Ascending aorta (tissue), 2 donors: ENCODE results near the gene TH. TPM values are rescaled to one million over a fixed set of nuclear protein-coding genes. Genes with fewer than 3 reads are reported as not detected.

Experiments
- DNase-seq, 2 donors: peaks; one replicate each; pipeline ENCODE4 v3.0.0-alpha.2; 2019; ENCODE audit warnings: low spot score in 2 of 2
- H3K27ac ChIP-seq, 2 donors: fragments of 200-600 bp; sonication (generic); one replicate each; pipeline ENCODE4 v1.5.1; 2016 to 2017; ENCODE audit warnings: mild to moderate bottlenecking in 1 of 2
- H3K27me3 ChIP-seq: fragments of 200-600 bp; sonication (generic); one replicate; pipeline ENCODE4 v1.5.1; 2017
- H3K36me3 ChIP-seq, 2 donors: fragments of 200-600 bp; sonication (generic); one replicate each; pipeline ENCODE4 v1.5.1; 2016
- H3K4me1 ChIP-seq, 2 donors: fragments of 200-600 bp; sonication (generic); one replicate each; pipeline ENCODE4 v1.5.1; 2016 to 2017; ENCODE audit warnings: mild to moderate bottlenecking in 1 of 2
- H3K4me3 ChIP-seq, 2 donors: fragments of 200-600 bp; sonication (generic); one replicate each; pipeline ENCODE4 v1.5.1; 2016 to 2017; ENCODE audit warnings: mild to moderate bottlenecking in 1 of 2
- H3K9me3 ChIP-seq, 2 donors: fragments of 200-600 bp; sonication (generic); one replicate each; pipeline ENCODE4 v1.5.1; 2016
- intact Hi-C: fragments of 100-400 bp; cut with DNase I; formaldehyde crosslinking; loops from one replicate; pipeline ENCODE4 v1.15.1; 2023
- total RNA-seq: library from RNA; depleted of rRNA; stranded (reverse); fragments of >200 nt; gene quantifications from one replicate; pipeline ENCODE4 v1.1.0, GENCODE V29; 2016
- TF ChIP-seq, protein P1 (sequence below), 3 experiments: fragments of 200-600 bp in 2 of 3; fragments of 450-650 bp in 1 of 3; sonication (generic) in 2 of 3; IDR thresholded peaks; one replicate each; pipeline ENCODE4 v1.5.1; 2016 to 2019; ENCODE audit warnings: antibody characterized with exemption in 3 of 3, mild to moderate bottlenecking in 1 of 3, moderate library complexity in 1 of 3

TH gene
- total RNA-seq, 1 donor from 2014 or later: not detected

DNA sequence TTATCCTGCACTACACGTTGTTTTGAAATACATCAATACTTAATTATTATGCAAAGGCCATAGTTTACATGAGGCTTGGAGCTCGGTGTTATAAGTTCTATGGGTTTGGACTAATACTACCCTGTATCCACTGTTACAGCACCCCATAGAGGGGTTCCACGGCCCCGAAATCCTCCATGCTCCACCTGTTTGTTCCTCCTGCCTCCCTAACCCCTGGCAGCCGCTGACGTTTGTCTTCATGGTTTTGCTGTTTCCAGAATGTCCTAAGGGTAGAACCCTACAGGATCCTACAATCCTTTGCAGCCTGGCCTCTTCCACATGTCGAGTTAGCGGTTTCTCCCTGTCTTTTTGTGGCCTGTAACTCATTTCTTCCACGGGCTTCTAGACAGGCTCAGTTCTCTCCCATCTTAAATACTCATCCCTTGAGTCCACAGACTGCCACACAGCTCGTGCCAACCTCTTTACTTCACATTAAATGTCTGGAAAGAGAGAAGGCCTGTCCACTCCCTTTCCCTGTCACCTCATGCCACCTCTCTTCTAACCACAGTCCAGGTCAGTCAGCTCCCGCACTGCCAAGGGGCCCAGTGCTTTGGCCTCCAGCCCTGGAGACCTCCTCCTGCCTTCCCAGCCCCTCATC is 42.4 kb upstream of the TH start:
- intact Hi-C loops: no loop called here
- H3K4me3 ChIP-seq: no peak overlapping the region
- DNase-seq: no peak
- no peaks in the 10 kb centered on the region for H3K27me3 ChIP-seq
- no peaks in the 10 kb centered on the region for H3K9me3 ChIP-seq
- TF ChIP-seq, protein P1, sequence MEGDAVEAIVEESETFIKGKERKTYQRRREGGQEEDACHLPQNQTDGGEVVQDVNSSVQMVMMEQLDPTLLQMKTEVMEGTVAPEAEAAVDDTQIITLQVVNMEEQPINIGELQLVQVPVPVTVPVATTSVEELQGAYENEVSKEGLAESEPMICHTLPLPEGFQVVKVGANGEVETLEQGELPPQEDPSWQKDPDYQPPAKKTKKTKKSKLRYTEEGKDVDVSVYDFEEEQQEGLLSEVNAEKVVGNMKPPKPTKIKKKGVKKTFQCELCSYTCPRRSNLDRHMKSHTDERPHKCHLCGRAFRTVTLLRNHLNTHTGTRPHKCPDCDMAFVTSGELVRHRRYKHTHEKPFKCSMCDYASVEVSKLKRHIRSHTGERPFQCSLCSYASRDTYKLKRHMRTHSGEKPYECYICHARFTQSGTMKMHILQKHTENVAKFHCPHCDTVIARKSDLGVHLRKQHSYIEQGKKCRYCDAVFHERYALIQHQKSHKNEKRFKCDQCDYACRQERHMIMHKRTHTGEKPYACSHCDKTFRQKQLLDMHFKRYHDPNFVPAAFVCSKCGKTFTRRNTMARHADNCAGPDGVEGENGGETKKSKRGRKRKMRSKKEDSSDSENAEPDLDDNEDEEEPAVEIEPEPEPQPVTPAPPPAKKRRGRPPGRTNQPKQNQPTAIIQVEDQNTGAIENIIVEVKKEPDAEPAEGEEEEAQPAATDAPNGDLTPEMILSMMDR (IDR thresholded peaks at IDR 0.05): no peak
- H3K36me3 ChIP-seq: no peaks in the 10 kb centered on the region
- H3K4me1 ChIP-seq: no peaks in the 10 kb centered on the region
- H3K27ac ChIP-seq: no peak overlapping the region

DNA sequence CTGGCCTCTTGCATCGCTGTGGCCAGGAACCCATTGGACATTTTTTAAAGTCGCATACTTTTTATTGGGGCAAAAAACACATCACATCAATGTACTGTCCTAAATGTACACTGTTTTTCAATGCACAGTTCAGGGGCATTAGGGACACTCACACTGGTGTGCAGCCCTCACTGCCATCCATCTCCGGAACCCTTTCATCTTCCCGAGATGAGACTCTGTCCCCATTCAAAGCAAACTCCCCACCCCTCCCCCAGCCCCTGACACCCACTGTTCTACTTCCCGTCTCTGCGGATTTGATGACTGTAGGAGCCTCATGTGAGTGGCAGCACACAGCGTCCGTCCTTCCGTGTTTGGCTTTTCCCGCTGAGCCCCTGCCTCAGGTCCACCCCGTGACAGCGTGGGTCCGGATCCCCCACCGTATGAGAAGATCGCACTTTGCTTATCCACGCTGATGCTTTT is 41.8 kb upstream of the TH start:
- H3K4me3 ChIP-seq: no peak overlapping the region
- no peaks in the 10 kb centered on the region for H3K27me3 ChIP-seq
- TF ChIP-seq, protein P1 (IDR thresholded peaks at IDR 0.05): no peak
- intact Hi-C loops: no loop called here
- H3K4me1 ChIP-seq: no peaks in the 10 kb centered on the region
- DNase-seq: peak in 1 of 2 donors; percentile 59
- H3K27ac ChIP-seq: no peak overlapping the region
- H3K36me3 ChIP-seq: no peaks in the 10 kb centered on the region
- H3K9me3 ChIP-seq: no peaks in the 10 kb centered on the region

DNA sequence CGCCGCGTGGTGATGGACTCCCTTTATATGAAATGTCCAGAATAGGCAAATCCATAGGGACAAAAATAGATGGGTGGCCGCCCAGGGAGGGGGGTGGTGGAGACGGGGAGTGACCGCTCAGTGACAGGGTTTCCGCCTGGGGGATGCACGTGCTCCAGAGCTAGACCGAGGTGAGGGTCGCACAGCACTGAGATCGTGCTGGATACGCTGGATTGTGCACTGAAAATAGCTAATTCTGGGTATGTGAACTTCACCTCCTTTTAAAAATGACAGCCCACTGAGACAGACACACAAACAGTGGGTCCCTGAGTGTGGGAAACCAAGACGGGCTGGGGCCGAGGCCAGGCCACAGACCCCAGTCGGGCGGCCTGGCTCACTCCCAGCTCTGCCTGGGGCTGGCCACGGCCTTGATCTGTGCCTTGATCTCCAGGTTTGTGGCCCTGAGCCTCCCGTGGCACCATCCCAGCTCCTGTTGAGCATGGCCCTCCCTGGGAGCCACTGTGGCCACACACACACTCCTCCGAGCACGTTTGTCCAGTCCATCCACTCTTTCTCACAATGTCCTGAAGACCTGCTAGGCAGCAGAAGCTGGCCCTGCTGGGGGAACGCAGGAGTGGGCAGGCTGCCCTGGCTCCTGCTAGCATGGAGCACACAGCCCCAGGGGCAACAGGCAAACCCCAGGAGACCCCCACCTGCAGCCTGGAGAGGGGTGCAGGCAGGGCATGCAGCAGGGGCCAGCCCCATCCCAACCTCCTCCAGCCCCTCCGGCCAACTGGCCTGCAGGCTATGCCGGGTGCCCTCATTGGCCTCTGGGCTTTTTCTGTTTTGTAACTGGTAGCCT is 41.0 kb upstream of the TH start:
- H3K36me3 ChIP-seq: no peaks in the 10 kb centered on the region
- H3K4me1 ChIP-seq: no peaks in the 10 kb centered on the region
- H3K27ac ChIP-seq: no peak overlapping the region
- no peak overlapping the region for H3K4me3 ChIP-seq
- TF ChIP-seq, protein P1 (IDR thresholded peaks at IDR 0.05): no peak
- DNase-seq: peak in 1 of 2 donors; percentile 47
- intact Hi-C loops: no loop called here
- H3K9me3 ChIP-seq: no peaks in the 10 kb centered on the region
- no peaks in the 10 kb centered on the region for H3K27me3 ChIP-seq

DNA sequence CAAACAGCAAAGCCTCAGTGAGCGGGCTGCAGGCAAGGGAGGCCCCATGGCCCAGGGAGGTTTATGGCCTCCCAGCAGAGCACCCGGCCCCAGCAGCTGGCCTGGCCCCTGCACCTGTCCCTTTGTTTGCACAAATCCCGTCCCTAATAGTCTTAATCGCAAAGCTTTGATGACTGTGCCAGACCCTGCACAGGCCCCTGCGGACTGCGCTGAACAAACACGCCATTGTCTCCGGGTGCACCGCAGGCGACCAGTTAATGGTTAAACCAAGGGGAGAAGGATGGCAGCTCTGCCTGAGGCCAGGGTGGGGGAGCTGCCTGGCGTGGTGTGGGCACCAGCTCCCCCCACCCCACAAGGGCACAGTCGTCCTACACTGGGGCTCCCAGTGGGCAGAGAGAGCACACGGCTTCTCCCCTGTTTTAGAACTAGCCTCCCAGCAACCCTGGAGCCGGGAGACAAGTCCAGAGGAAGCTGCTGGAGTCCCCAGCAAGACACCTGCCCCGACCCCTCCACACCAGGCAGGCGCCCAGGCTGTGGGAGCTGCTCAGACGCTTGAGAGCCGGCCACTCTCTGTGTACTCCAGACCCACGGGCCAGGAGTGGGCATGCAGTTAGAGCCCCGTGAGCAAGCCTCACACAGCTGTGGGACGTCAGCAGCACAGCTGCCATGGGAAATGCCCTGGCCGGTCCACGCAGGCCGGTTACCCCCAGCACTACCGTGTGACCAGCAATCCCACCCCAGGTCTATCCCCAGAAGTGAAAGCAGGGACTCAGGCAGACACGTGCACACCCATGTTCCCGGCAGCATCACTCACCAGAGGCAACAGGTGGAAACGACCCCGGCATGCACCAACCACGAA is 39.7 kb upstream of the TH start:
- DNase-seq: no peak
- Histone ChIP-seq H3K9me3 (no peaks in the 10 kb centered on the region), H3K27ac (no peak overlapping the region), H3K27me3 (no peaks in the 10 kb centered on the region), H3K4me1 (no peaks in the 10 kb centered on the region), H3K36me3 (no peaks in the 10 kb centered on the region), H3K4me3 (no peak overlapping the region)
- TF ChIP-seq, protein P1 (IDR thresholded peaks at IDR 0.05): no peak
- intact Hi-C loops: no loop called here

DNA sequence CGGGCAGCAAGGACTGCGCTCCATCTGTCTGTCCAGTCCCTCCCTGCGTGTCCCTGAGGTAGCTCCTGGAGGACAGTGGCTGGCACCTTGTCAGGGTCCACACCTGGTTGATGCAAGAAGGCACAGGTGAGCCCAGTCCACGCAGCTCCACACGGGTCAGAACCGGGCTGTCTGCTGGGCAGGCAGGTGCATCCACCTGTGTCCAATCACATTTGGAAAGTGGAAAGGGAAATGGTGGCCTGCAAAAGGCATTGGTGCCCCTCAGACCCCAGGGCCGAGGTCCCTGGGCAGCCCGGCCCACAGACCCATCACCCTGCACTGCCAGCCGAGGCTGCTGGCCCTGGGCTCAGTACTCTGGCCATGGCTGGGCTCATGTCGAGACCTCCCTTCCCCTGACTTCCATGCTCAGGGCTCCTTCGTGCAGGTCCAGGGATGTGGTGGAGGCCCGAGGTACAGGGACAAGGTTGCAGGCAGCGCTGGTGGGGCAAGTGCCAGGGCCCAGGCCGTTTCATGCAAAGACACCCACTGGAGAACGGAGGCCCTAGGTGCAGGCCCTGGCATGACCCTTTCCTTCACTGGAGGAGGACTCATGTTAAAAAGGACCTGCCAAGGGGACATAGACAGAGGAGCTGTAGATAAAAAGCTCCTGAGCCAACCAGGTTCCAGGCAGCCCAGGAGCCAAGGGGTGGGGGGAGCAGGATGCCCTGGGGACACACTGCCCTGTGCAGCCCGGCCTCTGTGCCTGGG is 38.9 kb upstream of the TH start:
- Histone ChIP-seq H3K4me1 (no peaks in the 10 kb centered on the region), H3K27ac (no peak overlapping the region), H3K9me3 (no peaks in the 10 kb centered on the region), H3K27me3 (no peaks in the 10 kb centered on the region), H3K36me3 (no peaks in the 10 kb centered on the region), H3K4me3 (no peak overlapping the region)
- DNase-seq: peak in 1 of 2 donors; percentile 56
- intact Hi-C loops: no loop called here
- TF ChIP-seq, protein P1 (IDR thresholded peaks at IDR 0.05): no peak
